Stomach (tissue), 4 donors: ENCODE measurements around the gene CPEB2.

Experiments
- EP300 ChIP-seq: sonication (generic); formaldehyde crosslinking; IDR thresholded peaks from one replicate; pipeline ENCODE4 v1.6.1; 2017; ENCODE audit warnings: antibody characterized with exemption
- TF ChIP-seq, protein P1 (sequence below), 7 experiments: fragments of 450-650 bp in 4 of 7; fragments of 200-600 bp in 3 of 7; sonication (generic) in 3 of 7; IDR thresholded peaks; one replicate each; pipeline ENCODE4 v1.5.1; 2016 to 2019; ENCODE audit warnings: antibody characterized with exemption in 7 of 7, control low read depth in 2 of 7, mild to moderate bottlenecking in 1 of 7

DNA sequence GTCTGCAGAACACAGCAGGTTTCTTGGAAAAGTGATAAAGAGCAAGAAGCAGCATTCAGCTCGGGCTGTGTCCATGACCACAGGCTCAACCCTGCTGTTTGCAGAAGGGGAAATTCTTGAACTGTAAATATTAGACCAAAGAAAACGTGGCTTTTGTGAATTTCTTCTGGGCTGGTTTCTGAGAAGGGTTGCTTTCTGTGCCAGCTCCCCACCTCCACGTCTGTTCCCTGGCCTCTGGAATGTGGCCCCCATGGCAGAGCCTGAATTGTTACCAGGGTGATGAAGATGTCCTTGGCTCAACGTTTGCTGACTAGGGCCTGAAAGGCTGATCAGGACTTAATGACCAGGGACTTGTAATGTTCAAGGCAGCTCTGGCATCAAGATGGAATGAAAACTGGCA, 116.0 kb downstream of the CPEB2 start:
- TF ChIP-seq EP300 = no peak
- TF ChIP-seq, protein P1, sequence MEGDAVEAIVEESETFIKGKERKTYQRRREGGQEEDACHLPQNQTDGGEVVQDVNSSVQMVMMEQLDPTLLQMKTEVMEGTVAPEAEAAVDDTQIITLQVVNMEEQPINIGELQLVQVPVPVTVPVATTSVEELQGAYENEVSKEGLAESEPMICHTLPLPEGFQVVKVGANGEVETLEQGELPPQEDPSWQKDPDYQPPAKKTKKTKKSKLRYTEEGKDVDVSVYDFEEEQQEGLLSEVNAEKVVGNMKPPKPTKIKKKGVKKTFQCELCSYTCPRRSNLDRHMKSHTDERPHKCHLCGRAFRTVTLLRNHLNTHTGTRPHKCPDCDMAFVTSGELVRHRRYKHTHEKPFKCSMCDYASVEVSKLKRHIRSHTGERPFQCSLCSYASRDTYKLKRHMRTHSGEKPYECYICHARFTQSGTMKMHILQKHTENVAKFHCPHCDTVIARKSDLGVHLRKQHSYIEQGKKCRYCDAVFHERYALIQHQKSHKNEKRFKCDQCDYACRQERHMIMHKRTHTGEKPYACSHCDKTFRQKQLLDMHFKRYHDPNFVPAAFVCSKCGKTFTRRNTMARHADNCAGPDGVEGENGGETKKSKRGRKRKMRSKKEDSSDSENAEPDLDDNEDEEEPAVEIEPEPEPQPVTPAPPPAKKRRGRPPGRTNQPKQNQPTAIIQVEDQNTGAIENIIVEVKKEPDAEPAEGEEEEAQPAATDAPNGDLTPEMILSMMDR (IDR thresholded peaks at IDR 0.05) = no peak
